Measurements from ENCODE around the gene FEZ2.

FEZ2 gene

DNA sequence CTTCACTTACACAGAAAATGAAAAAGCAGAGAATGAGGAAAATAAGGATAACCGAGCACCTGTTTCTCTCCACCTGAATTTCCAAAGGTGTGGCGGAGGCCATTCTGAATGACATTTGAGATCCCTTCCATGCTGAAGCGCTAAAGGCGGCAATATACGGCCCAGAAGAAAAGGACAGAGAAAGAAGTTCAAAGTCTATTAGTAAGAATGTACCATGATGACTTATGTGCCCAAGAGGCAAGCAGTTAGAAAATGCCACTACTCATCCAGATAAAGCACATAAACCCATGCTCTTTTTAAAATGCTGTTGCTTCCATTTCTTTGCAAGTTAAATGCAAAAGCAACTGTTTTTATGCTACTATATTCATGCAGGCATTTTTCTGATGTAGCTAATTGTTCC is 37.2 kb downstream of the FEZ2 start:
- DNase-seq, result no peak

DNA sequence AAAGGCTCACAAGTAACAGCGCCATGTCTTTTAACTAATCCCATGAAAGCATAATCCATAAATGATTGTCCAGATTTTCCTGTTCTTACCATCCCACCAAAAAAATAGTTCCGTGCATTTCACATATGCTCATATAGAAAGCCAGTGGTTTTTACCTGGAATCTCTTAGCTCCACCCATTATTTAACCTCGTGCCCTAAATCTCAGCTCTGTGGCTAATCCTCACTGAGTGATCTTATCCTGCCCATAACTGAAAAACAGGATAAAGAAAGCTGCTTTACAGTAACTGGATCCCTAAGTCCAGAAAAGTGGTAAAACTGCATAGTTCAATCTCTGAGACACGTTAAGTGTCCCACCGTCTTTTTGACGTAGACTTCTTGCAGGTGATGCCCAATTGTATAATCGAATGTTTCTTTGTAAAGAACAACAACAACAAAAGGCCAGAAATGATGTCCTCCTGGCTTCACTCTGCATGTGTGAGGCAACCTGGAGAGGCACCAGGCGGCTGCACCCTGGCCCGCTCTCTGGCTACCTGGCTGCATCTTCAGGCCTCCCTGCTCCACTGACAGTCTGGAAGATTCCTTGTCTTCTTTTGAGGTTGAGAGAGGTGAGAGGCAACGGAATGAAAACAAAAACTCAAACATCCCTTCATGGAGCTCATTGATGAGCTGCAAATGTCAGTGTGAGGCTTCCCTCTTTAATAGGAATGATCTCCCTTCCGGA is 38.6 kb downstream of the FEZ2 start:
- no peak for DNase-seq

DNA sequence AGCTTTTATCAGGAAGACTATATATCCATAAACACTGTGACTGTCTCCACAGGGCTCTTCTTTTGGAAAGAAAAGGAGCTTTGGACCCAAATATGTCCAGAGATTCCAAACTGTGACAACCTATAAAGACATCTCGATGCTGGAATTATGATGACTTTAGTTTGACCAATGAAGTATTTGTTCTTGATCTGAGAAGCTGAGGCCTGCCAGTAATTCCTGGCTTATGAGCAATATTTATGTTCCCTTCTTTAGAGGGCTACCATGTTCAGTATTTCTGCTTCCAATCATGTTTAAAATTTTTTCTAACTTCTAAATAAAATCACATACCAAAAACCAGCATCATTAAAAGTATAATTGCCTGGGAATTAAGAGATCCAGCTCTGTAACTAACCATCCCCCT is 41.1 kb downstream of the FEZ2 start:
- no peak for DNase-seq

DNA sequence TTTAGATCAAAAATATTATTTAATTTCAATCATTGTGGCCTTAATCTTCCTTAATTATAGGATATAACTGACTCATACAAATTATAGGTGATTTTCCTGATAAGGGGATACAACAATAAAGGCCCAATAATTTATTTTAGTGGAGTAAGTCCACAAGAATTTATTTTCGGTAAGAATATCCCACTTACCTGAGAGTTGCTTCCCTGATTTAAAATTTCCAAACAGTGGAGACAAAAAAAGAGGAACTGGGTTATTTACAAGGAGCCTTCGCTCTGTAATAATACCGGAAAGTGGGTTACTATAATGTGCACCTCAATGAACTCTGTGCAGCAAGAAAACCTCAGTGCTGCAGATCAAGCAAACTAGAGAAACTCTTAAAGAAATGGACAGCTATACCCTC is 42.2 kb downstream of the FEZ2 start:
- DNase-seq, result no peak

DNA sequence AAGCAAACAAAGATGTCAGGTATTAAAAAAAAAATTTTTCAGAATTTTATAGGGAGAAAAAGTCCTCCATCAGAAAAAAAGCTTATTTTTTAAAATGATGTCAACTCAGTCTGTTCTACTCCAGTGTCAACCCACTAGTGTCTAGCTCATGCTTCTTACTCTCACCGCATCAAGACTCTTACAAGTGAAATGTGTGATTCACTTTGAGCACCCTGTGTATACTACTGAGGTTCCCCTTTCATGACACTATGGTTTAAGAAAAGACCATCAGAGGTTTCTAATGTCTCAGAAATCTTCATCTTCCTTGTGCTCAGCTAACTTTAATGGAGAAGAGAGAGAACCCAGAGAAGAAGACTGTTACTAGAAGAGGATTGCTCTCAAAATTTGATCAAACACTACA is 43.4 kb downstream of the FEZ2 start:
- DNase-seq, result peak in 1 of 2 donors; percentile 37

DNA sequence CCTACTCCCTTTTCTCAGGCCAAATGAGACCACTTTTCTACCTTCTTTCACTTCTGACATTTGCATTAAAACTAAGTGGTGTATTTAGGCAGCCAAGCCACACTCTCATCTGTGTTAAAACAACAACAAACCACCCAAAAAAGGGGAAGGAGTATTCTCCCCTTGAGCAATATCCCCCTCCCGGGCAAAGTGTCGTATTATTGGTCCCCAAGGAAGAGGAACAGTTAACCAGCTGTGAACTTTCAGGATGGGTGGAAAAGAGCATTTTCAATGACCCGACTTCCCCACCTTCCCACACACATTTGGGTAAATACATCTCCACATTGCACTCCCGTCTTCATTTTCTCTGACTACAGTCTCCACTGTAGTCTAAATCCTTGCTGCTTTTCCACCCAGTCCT is 44.3 kb downstream of the FEZ2 start:
- DNase-seq, result peak; percentile 78 to 86

DNA sequence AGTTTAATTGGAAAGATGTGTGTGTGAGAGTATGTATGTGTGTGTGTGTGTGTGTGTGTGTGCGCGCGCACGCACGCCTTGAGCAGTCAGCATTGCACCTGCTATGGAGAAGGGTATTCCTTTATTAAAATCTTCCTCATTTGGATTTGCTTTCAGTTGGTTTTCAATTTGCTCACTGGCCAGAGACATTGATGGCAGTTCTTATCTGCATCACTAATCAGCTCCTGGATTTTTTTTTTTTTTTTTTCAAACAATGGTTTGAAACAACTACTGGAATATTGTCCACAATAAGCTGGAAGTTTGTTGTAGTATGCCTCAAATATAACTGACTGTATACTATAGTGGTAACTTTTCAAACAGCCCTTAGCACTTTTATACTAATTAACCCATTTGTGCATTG is 48.0 kb downstream of the FEZ2 start:
- no peak for DNase-seq

DNA sequence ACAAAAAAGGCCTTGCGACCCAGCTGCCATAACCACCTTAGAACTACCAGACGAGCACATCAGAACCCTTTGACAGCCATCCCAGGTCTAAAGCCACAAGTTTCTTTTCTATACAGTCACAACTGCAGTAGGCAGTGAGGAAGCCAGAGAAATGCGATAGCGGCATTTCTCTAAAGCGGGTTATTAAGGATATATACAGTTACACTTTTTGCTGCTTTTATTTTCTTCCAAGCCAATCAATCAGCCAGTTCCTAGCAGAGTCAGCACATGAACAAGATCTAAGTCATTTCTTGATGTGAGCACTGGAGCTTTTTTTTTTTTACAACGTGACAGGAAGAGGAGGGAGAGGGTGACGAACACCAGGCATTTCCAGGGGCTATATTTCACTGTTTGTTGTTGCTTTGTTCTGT is 48.8 kb downstream of the FEZ2 start:
- DNase-seq, result peak in 1 of 2 donors; percentile 29

DNA sequence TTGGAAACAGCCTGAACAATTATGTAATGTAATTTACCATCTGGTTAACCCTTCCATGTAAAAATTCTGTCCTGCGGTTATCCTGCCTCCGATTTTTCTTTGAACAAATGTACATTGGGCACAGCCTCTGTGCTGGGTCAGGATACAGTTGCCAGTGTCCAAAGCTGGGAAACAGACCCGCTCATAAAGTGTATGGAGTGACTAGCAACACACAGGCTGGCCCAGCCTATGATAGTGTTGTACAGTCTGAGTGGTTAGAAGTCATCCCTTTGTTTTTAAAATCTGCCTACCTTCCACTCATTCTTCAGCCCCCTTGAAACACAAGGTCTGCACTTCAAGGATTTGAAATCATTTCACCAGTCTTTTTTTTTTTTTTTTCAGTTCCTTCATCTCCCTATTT is 50.1 kb downstream of the FEZ2 start:
- no peak for DNase-seq

DNA sequence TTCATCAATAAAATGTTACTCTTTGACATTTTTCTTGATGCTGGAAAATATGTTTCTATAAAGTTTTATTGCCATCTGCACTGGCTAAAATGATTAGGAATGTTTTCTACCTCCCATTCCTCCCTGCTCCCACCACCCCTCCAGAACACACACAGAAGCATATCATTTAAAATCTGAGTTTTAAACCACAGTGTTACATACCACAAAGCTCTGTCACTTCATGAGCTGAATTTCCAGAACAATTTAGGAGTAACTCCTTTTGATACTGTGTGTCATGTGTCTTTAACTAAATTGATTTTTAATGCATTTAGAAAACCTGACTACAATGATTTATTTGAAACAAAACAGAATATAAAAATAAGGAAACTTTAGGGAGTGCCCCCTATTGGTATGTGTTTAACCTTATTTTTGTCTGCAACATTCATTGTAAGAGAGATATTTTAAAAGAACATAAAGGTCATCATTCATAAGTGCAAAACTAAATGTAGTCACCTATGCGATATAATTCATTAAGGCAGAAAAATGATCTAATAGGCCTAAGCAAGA is 52.0 kb downstream of the FEZ2 start:
- no peak for DNase-seq

DNA sequence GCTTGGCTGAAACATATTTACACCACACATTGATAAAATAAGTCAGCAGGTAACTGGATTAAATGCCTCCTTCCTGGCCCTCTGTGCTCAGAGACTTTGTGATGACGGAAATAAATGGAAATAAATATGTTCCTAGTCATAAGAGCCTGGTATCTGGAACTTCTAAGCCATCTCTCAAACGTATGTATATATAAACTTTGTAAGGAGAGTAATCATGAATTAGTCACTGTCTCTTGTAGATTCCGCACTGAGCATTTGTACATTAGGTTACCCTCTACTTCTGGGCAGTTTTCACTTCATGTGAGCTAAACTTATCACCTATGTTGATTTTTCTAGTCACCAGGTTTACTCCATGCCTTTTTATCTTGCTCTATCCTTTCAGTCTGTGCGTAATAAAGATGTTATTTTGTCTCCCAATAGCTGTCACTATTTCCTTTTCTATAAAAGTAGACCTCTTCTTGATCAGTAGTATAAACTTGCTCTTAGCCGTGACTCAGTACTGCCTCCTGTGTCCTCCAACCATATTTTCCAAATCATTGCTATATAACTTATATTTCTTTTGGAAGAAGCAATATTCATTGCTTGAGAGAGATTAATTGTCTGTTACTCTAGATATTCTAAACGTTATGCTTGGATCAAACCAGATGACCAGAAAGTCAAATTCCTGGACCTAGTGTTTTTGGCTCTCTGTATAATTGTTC is 53.2 kb downstream of the FEZ2 start:
- DNase-seq, result no peak

DNA sequence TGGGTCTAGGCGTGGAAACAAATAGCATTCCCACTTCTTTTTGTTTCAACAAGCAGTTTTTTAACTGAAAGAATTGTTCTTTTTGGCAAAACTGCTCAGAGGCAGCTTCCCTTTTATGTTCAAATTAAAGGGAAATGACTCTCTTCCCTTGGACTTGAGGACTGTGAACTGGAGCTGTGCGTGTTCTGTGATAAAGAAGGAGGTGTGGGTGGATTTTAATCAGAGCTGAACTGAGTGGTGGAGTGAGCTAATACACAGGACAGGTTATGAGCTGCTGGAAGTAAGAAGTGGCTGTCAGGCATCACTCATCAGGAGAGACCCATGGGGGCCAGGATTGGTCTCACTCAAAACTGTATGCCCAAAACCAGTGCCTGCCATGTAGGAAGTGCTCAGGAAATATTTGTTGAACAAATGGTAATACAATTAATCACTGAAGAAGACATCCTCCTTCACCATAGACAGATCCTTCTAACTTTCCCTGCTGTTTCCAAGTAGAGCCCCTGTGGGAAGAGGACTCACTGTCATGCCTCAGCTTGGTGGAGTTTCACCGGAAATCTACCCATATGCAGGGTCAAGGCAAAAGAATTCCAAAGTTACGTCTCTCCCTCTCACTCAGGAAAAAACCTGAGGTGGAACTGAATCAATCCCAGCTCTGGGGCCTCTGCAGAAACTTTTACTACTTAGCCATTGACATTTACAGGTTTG is 55.9 kb downstream of the FEZ2 start:
- DNase-seq, result peak in 1 of 2 donors; percentile 33

DNA sequence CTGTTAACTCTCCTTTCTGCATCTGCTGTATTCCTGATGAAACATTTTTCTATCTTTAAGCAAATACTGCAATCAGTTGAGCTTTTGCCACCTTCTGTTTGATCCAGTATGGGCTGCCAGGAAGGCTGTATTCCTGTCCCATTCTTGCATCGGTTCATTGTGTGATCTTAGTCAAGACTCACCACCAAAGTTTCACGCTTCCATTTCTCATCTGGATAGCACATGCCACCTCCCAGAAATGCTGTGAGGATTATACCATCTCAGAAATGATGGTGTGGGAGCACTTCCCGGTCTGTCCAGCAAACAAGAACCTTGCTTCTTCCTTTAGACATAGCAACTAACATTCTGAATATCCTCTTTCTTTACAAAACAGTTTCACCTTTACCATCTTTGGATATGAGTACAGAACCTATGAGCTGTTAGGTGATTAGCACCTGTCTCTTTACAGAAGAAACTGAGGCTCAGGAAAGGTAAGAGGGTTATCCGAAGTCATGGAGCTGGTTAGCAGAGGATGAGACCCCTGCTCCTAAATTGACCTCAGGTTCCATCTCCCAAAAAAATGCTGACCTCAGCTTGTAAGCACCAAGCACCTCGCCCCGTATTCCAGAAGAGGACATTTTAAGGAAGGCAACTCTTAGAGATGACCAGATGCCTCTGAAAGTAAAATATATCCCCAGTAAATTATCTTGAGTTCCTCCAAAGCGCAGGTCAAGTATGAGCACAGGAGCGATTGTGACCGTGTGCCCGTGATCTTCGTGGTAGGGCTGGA is 56.8 kb downstream of the FEZ2 start:
- no peak for DNase-seq

DNA sequence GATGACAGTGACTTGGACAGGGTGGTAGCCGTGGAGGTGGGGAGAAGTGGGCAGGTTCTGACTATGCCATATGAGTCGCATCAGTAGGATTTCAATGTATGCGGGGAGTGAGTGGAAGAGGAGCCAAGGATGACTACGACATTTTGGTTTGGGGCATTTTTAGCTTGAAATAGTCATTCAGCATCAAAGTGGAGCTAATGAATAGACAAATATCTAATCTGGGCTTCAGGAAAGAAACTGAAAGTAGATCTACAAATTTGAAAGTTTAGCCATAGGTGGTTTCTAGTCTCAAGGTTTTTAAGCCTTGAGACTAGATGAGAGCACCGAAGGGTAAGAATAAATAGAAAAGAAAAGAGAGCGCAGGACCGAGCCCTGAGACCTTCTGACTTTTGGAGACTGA is 58.3 kb downstream of the FEZ2 start:
- no peak for DNase-seq

DNA sequence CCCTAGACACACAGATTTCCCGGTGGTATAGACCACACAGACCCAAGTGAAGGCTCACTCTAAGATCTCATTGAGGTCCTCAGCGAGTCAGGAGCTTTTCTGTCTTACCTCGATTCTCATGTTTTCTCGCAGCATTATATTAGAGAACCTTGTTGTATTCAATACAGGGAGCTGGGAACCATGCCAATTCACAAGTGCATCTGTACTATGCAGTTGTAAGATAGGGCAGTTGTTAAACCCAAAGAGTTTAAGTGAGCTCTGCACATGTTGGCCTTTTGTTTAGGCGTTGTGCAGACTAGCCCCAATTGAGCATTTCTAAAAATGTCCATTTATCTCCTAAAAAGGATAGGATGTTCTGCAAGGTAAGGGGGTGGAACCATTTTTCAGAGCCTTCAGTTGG is 59.6 kb downstream of the FEZ2 start:
- DNase-seq, result no peak

DNA sequence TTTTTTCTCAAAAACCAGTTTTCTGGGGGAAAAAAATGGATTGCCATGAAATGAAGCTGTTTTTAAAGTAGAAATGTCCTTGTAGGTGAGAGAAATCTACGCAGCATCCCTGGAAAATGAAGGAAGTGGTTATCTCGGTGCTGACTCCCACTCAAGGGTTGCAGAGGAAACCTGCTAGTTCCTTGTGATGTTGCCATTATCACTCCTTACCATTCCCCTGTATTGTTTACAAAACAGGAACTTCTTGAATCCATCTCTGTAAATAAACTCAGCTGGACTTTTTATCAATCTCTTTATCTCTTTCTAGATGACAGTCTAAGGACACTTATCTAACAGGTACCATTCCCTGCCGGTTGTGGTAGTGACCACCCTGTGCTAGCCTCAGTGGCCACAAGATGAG is 61.2 kb downstream of the FEZ2 start:
- no peak for DNase-seq

DNA sequence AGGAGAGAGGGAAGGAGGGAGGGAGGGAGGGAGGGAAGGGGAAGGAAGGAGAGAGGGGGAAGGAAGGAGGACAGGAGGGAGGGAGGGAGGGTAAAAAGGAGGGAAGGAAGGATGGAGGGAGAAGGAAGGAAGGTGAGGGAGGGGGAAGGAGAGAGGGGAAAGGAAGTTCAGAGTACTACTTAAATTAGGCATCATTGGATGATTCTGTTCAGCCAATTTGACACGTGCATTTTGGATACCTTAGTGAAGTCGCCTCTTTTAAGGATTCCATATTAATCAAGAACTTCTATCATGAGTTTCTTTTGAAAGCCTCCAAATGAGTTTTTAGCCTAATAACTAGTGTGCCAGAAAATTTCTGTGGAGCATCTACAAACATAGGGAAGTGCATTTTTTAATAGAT is 62.9 kb downstream of the FEZ2 start:
- DNase-seq, result no peak

DNA sequence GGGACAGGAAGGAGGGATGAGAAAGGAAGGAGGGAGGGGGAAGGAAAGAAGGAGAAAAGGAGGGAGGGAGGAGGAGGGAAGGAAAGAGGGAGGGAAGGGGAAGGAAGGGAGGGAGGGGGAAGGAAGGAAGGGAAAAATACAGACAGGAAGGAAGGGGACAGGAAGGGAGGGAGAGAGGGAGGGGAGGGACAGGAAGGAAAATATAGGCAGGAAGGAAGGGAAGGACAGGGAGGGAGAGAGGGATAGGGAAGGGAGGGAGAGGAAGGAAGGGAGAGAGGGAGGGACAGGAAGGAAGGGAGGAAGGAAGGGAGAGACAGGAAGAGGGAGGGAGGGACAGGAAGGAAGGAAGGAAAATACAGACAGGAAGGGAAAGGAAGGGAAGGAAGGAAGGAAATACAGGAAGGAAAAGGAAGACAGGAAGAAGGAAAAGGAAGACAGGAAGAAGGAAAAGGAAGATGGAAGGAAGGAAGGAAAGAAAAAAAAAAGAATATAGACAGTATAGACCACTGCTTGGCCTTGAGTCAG is 63.6 kb downstream of the FEZ2 start:
- DNase-seq, result no peak

DNA sequence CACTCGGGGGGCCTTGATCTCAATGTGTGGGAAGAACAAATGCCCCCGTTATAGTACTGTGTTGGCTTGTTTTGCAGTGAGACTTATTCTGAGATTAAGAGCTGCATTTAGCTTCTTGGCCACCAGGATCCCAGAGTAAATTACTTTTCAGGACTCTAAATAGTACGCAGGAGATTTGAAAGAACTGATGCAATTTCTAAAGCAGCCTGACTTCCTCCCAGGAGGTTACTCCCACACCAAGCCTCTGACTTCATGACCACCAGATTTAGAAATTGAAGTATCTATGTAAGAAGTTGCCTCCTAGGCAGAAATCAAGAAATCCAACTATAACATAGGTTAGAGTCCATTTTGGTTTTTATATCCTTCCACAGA is 67.0 kb downstream of the FEZ2 start:
- peak; percentile 85 to 95 for DNase-seq

DNA sequence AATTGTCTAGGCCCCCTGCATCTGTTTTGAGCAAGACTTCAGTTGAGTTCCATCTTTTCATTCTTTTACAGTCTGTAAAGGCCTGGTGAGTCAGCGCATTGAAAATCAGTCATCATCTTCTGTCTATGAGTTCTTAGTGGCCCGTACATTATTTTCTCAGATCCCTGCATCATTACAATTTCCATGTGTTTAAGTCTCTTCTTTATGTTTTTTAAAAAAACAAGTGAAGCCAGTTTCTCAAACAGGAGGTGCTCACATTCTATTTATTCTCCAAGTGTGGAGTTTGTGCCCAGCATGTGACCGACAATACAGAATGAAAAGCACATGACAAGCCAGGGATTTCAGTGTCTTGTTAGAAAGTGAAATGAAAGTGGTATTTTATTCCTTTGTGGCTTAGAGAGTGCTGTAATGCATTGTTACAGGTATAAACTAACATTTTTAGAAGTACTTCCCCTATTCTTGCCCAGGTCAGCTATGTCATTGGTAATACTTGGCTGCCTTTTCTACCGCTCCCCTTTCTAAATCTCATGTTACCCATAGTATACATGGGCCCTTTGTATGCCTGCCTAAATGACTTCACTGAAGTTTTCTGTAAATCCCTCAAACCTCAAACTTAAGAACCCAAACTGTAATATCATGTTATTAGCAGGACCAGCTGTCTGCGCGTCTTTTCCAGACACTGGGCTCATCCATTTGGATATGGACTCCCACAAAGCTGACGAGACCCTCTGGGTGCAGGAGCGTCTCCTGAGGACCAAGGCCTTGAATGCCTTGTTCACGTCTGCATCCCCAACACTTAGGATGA is 67.6 kb downstream of the FEZ2 start:
- DNase-seq, result peak; percentile 11 to 20

DNA sequence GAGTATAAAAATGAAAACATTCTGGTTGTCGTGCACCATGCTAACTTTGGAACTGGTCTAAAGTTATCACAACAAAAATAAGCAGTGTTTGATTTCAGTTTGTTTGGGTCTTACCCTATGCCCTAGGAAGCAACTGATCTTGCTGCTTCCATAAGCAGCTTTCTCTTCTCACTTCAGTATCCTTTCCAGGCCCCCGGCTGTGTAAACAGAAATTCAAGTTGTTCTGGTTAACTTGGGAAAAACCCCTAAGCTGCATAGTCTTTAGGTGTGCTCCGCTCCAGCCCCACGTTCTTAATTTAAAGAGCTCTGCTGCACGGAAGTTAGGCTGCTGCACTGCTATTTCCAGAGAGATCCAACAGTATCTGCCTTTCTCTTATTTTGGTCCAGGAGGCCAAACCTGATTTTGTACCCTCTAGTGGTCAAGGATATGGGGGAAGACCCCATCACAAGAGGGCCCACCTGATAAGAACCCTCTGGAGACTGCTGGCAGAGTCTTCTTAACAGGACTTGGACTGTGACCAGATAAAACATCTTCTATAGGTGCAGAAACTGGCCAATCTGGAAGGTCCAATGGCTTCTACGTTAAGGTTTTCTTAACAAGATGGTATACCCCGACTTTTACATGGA is 69.1 kb downstream of the FEZ2 start:
- no peak for DNase-seq

Measured in inflammatory macrophage treated with lipopolysaccharide for 1 hour (primary cell).